SW480 (cell line): ENCODE data around the gene CNPY2.
"Not testable (repeated sequence)": the region's sequence is repeated elsewhere in the genome, so short reads cannot be mapped to it uniquely, and the experiment has no call there.

Experiments
- DNase-seq: peaks from one replicate; pipeline ENCODE4 v3.0.0-alpha.2; 2016; ENCODE audit warnings: low spot score

The CNPY2 gene

DNA sequence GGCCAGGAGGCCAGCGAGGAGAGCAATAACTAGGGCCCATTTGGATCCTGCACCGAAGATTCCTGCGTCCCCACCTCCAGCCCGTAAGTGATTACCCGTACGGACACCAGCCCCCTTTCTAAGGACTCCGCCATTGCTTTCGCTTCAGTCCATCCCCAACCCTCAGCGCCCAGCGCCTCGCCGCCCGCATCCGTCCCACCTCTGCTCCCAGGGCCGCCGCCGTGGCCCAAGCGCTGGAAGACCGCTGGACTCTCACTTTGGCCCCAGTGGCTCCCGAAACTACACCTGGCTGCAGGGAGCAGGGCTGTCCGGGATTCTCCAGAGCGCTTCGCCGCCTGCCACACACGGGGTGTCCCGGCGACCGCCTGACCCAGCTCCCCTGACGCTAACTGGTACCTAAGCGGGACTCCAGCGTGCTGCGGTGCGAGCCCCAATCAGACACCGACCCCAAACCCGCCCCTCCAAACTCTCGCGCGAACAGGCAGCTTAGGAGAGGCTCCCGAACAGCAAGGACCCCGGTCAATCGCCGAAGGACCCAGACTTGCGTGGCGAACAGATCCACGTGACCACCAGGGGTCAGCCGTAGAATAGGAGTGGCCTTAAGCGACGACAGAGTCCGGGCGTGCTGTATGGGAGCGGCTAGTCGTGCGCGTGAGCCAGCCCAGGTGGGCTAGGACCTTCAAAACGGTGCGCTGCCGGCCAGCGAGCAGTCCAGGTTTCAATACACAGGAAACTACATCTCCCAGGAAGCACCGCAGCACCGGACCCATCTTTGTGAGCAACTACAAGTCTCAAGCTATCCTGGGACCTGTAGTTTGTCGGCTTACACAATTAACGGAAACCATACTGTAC is at the start of gene CNPY2:
Gene CNPY2, minus strand, starts transcription at position 367 of the 852 bp plus-strand sequence. CDS start 771 bp downstream, outside the sequence.
- peak; percentile 99 for DNase-seq

DNA sequence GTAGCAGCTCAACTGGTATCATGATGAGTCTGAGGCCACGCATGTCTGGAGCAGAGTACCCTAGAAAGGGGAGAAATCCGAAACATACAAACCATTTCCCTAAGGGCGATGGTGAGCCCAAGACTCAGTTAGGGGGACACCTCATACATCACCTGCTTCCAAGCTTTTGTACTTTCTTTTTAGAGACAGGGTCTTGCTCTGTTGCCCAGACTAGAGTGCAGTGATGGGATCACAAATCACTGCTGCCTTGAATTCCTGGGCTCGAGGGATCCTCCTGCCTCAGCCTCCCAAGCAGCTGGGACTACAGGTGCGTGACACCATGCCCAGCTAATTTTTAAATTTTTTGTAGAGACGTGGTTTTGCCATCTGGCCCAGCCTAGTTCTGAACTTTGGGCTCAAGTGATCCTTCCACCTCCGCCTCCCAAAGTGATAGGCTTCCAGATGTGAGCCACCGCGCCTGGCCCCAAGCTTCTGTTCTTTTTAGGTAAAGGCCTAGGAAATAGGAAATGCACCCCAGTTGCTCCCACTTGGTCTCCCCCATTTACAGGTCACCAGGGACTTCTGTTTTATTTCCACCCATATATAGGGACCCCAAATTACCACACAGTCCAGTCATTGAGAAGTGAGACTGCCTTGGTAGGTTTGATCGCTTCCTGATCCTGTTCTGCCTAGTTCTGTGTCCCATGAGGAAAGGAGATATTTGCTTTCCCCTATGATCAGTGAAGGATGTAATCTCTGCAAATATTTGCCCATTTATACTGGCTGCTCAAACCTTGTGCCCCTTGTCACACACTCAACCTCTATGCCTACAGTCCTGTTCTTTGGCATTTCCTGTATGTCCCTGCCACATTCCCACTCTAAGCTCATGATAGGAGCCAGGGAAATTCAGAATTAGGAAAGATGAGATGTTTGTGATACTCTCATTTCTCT is 46.6 kb upstream of the CNPY2 start, which contains the start of gene APOF:
Gene APOF, minus strand, starts transcription at position 728 of the 930 bp plus-strand sequence. Its CDS starts 112 bp downstream, at position 616.
- no peak for DNase-seq

DNA sequence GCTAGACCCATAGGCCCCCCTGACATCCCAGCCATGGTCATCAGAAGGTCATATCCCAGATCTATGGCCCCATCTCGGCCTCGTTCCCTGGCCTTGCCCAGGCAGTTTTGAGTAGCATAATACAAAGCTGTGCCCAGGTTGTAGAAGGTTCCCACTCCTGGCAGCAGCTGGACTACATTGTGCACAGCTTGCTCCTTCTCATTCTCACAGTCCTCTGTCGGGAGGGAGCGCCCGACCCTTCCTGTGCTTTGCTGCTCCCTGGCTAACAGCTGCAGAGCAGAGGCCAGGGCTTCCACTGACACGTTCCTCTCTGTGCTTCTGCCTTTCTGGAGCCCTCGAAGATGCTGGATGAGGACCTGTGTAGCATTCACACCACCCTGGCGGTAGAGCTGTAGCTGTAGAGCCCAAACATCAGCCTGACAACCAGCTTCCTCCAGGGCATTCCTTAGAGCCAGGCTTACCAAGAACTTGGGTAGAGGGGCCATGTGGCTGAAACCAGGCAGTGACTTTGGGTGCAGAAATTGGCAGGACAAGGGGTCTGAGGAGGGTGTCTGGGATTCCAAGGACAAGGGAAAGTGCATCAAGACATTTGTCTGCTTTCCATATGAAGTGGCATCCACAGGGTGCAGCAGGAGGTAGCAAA is 45.8 kb upstream of the CNPY2 start:
- DNase-seq, result no peak

DNA sequence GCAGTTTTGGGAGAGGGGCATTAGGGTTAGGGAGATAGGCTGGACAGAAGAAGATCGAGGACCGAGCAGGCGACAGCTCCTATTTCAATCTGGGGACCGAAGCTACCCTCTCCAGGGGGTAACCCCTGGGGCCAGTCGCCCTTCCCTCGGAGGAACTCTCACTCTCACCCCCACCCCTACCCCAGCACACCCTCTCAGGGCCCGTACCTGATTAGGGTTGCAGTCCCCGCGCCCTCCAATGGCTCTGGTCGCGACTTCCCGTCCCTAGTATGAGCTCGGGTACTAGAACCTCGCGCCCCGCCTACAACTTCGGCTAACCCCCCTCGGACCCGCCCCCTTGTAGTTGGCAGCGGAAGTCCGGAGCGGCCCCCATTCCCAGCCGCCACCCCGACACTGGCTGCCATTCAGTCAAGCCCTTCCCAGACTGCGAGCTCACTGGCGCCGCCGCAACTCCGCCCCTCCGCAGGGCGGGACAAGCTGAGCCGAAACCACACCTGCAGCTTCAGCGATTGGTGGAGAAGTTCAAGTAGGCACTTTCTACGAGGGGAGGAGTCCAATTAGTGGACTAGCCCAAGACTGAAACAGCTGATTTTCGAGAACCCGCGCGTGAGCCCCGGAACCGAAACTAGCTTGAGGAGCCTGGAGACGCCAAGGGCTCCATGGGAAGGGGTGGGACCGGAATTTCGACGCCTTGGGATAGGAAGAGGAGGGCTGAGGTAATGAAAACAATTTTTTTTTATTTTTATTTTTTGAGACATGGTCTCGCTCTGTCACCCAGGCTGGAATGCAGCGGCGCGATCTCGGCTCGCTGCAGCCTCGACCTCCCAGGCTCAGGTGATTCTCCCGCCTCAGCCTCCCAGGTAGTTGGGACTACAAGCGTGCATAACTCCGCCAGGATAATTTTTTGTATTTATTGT is 44.3 kb upstream of the CNPY2 start, which contains the start of gene STAT2:
Gene STAT2, minus strand, starts transcription at position 257 of the 917 bp plus-strand sequence. CDS start 3,536 bp downstream, outside the sequence.
- peak; percentile 99 for DNase-seq

DNA sequence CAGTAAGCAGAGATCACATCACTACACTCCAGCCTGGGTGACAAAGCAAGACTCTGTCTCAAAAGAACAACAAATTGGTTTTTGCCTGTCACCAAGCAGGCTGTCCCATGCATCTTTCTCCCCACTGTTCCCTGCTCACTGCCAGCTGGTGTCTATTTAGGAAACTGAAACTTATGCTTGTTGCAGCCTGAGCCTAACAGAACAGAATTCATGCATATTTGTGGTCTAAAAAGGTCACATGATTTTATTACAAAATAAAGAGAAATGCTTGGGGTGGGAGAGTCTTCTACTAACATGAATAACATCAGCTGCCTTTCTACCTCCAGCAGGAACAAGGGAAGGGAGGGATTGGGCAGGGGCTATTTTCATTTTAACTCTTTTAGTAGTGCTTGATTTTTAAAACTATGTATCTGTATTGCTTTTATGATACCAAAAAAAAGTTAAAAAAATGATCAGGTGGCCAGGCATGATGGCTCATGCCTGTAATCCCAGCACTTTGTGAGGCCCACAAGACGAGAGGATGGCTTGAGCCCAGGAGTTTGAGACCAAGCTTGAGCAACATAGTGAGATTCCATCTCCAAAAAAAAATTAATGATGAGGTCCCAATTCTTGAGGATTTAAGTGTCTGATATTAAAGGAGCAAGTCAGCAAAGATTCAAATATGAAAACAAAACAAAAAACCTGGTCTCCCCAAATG is 43.2 kb upstream of the CNPY2 start:
- peak; percentile 22 for DNase-seq

DNA sequence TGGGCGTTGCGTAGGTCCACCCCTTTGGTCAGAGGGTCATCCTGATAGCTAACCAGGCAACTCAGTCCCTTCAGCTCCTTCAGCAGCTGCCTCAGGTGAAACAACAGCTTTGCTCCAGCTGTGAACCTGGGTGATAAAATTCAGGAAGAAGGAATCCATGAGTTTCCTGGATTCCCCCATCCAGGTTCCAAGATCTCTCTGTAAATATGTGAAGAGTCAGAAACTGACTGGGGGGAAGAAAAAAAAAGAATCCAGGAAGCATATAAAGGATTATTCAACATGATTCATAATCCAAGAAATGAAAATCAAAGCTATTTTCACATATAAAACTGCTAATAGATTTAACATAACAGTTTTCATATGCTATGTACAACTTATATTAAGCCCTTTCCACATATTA is 35.5 kb upstream of the CNPY2 start:
- DNase-seq, result no peak

DNA sequence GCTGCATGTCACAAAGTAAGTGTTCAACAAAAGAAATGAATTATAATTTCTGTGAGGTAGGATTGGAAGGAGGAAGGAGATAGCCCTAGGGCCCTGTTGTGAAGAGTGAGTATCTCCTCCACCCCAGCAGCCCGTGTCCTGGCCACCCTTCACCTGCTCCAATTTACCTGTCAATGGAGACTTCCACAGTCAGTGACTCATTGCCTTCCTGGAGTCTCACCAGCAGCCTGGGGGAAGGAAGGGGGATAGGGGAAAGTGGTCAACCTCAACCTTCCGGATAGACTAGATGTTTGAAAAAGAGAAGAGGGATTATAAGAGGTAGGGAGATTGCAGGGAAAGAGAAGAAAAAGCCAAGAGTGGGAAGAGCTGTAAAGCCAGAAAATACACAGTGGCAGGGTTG is 34.9 kb upstream of the CNPY2 start:
- no peak for DNase-seq

DNA sequence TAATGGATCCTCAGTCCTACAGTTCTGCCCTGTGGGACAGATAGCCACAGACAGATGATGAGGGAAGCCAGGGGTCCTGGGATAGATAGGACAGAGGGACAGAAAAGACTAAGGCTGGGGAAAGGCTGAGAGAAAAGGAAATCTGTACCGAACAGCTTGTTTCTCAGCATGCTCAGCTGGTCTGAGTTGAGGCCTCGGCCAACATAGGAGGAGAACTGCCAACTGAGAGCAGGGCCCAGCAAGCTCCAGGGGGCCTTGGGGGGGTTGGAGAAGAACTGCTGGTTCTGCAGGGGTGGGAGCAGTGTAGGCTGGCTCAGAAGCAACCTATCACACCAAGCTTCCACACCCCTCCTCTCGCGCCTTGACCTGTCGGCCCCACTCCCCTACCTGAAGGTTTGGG is 33.0 kb upstream of the CNPY2 start:
- no peak for DNase-seq

DNA sequence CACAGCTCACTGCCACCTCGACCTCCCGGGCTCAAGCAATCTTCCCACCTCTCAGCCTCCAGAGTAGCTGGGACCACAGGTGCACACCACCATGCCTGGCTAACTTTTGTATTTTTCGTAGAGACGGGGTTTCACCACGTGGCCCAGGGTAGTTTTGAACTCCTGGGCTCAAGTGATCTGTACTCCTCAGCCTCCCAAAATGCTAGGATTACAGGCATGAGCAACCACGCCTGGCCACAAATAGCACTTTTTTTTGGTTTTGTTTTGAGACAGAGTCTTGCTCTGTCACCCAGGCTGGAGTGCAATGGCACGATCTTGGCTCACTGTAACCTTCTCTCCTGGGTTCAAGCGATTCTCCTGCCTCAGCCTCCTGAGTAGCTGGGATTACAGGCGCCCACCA is 31.5 kb upstream of the CNPY2 start:
- DNase-seq, result not testable (repeated sequence)

DNA sequence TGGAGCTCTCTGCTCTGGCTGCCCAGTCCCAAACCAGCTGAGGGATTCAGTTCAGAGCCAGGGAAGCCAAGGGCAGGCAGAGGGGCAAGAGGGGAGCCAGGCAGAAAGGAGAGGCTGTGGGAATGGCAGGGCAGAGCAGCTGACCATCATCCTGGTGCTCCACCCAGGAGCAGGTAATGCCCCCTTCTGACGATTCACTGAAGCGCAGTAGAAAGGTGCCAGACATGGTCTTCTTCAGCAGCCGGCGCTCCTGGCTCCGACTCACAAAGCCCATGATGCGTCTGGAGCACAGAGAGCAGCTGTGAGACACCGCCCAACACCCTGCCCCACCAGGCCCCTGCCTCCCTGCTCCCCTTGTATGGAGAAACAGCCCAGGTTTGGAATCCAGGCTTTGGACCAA is 30.9 kb upstream of the CNPY2 start:
- DNase-seq, result no peak

DNA sequence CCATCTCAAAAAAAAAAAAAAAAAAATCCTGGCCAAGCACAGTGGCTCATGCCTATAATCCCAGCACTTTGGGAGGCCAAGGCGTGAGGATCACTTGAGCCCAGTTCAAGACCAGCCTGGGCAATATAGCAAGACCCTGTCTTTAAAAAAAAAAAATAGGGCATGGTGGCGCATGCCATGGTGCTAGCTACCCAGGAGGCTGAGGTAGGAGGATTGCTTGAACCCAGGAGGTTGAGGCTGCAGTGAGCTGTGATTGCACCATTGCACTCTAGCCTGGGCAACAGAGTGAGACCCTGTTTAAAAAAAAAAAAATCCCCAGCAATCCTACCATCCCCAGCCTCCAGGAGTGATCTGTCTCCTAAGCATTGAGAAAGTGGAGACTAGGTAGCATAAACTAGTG is 26.5 kb upstream of the CNPY2 start:
- DNase-seq, result not testable (repeated sequence)

DNA sequence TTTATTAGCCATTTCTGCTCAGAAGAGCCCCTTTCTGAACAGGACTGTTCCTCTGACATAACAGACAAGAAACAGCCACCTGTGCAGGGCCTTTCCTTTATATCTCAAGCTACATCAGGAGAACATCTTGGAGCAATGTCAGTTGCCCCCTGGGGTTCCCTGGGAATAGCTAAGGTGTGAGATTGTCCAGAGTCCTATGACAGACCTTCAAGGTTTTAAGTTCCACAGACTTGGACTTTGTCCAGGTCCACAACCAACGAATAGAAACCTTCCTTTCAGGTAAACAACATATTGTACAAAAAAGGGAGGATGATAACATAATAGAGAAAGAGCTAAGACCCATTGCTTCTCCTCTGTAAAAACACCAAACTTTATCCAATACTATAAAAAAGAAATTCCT is 25.8 kb upstream of the CNPY2 start:
- no peak for DNase-seq

DNA sequence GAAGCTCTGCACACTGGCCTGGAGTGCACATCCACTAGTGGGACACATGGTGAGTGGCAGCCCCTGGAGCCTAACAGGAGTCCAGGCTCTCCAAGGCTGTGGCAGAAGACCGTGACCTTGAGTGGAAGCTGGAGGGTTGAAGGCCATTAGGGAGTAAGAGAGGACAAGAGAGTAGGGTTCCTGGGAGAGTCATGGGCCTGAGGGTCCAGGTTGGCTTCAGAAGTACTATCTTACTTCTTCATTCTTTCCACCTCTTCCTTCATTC is 23.3 kb upstream of the CNPY2 start:
- no peak for DNase-seq

DNA sequence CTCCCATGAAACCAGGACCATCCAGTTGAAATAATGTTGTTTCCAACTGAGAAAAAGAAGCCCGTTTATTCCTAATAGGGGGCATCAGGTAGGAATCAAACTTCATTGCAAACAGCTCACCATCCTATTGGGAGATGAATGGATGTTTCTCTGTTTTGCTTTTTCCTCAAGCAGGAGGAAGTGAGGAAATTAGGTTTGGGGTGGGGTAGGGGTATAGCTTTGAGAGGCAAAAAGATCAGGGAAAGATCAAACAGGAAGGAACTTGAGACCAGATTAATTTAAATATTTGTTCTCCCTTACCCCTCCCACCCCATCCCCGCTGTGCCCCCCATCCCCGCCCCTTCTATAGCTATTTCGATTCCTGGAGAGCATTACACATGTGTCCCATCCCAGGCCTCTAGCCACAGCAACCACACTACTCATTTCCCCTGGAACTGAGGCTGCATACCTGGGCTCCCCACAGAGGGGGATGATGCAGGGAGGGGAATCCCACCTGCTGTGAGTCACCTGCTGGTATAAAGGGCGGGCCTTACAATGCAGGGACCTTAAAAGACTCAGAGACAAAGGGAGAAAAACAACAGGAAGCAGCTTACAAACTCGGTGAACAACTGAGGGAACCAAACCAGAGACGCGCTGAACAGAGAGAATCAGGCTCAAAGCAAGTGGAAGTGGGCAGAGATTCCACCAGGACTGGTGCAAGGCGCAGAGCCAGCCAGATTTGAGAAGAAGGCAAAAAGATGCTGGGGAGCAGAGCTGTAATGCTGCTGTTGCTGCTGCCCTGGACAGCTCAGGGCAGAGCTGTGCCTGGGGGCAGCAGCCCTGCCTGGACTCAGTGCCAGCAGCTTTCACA is 22.7 kb upstream of the CNPY2 start, which contains the start of gene IL23A:
Gene IL23A, plus strand, starts transcription at position 577 of the 850 bp plus-strand sequence. Its CDS starts 161 bp downstream, at position 738.
- peak; percentile 92 for DNase-seq

DNA sequence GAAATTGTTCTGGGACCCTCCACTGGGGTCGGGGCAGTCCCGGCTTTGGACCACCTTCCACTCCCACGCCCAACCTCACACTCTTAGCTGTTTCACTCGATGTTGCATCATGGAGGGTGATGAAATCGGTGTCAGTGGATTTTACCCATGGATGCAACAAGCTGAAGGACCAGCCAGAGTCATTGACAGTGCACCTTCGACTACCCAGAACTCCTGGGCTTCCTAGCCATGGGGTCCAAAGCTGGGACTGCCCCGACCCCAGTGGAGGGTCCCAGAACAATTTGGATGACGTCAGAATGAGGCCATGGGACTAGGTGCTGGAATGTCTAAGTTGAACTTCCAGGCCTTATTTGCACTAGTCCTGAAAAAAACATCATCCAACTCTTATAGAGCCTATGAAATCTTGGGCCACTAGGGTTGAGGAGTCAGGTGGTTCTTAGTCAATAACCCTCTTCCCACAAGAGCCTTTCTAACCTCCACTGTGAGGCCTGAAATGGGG is 22.0 kb upstream of the CNPY2 start:
- DNase-seq, result no peak

DNA sequence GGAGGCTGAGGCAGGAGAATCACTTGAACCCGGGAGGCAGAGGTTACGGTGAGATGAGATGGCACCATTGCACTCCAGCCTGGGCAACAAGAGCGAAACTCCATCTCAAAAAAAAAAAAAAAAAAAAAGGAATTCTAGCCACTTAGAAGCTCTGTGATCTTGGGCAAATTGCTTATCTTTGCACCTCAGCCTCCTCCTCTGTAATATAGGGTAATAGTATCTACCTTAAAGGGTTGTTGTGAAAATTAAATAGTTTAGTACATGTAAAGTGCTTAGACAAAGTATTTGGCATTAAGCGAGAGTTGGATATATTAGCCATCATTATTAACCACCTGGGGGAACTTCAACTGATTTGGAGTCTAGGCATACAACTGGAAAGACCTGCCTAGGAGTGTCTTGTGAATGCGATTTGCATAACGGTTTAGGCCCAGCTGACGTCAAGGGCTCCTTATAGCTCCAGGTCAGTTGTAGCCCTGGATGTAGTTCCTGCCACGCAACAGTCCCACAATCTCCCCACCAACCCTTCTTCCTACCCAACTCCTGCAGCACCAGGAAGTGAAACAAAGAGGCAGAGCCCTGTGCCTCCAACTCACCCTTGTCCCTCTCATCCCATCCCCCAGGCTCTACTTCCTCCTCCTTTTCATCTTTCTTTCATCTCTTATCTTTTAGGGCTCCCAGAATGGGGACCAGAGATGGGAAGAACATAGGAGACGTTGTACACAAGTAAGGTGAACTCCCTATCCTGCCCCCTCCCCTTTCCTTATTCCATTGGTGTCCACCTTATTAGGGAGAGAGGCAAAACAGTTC is 20.8 kb upstream of the CNPY2 start:
- no peak for DNase-seq

DNA sequence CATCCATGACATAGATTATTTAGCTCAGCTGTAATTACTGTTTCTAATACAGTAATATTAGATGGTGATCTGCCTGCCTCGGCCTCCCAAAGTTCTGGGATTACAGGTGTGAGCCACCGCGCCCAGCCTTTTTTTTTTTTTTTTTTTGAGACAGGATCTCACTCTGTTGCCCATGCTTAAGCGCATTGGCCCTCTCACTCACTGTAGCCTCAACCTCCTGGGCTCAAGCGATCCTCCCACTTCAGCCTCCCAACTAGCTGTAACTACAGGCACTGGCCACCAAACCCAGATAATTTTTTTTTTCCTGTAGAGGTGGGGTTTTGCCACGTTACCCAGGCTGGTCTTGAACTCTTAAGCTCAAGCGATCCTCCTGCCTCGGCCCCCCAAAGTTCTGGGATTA is 19.7 kb upstream of the CNPY2 start:
- not testable (repeated sequence) for DNase-seq

DNA sequence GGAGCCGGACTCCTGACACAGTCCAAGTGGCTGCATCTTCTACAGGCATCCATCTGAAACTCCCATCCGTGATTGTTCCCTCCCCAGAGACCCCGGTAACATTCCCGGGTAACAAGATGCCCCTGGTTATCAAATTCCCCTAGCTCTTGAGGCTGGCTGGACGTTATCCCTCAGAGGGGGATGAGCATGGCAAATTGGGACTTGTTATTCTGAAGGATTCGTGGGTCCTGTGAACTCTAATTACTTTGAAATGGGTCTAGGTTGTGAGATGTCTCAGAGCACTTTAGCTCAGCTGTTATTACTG is 18.7 kb upstream of the CNPY2 start:
- no peak for DNase-seq
